Esophagus (tissue), 2 donors: ENCODE results near the gene IMPA2. TPM values are rescaled to one million over a fixed set of nuclear protein-coding genes. Genes with fewer than 3 reads are reported as not detected.

Source experiments
- H3K27ac ChIP-seq, 2 donors: one replicate each; pipeline ENCODE4 v1.5.1; 2013; ENCODE audit warnings: low read depth in 2 of 2, mild to moderate bottlenecking in 2 of 2, inconsistent platforms in 1 of 2, low read length in 1 of 2, moderate library complexity in 1 of 2
- H3K27me3 ChIP-seq, 2 donors: one replicate each; pipeline ENCODE4 v1.6.1; 2013; ENCODE audit warnings: low read length in 2 of 2, control low read depth in 1 of 2, mild to moderate bottlenecking in 1 of 2; ENCODE audit not compliant: insufficient read depth in 2 of 2, control insufficient read depth in 1 of 2
- H3K36me3 ChIP-seq, 2 donors: one replicate each; pipeline ENCODE4 v1.6.1; 2013; ENCODE audit warnings: low read length in 1 of 2; ENCODE audit not compliant: control insufficient read depth in 2 of 2, insufficient read depth in 2 of 2
- H3K4me1 ChIP-seq, 2 donors: one replicate each; pipeline ENCODE4 v1.6.1; 2013; ENCODE audit warnings: low read length in 1 of 2; ENCODE audit not compliant: control insufficient read depth in 2 of 2, insufficient read depth in 2 of 2
- H3K4me3 ChIP-seq, 2 donors: one replicate each; pipeline ENCODE4 v1.5.1; 2013; ENCODE audit warnings: low read length in 2 of 2, mild to moderate bottlenecking in 2 of 2, low read depth in 1 of 2, moderate library complexity in 1 of 2
- H3K9me3 ChIP-seq, 2 donors: one replicate each; pipeline ENCODE4 v1.6.1; 2013; ENCODE audit warnings: mild to moderate bottlenecking in 2 of 2, low read depth in 1 of 2, low read length in 1 of 2, moderate library complexity in 1 of 2; ENCODE audit not compliant: control insufficient read depth in 2 of 2, insufficient read depth in 1 of 2
- WGBS, 2 donors: extraction: QIAGEN DNeasy Blood & Tissue Kit; methylation state at CpG; one replicate each; pipeline ENCODE4 v1.1.7; 2013; 5-methylcytosine and 5-hydroxymethylcytosine counted together
- polyA plus RNA-seq, 2 donors: library from polyadenylated mRNA; stranded (reverse); fragments of 200-250 nt; gene quantifications; one replicate each; pipeline ENCODE4 v1.2.3, GENCODE V29; 2013
- donor health status: healthy with polysubstance abuse.
- donor health status: Bipolar disorder and iron deficiency.

IMPA2 gene
- polyA plus RNA-seq, 2 donors: 79.1 to 142 TPM

DNA sequence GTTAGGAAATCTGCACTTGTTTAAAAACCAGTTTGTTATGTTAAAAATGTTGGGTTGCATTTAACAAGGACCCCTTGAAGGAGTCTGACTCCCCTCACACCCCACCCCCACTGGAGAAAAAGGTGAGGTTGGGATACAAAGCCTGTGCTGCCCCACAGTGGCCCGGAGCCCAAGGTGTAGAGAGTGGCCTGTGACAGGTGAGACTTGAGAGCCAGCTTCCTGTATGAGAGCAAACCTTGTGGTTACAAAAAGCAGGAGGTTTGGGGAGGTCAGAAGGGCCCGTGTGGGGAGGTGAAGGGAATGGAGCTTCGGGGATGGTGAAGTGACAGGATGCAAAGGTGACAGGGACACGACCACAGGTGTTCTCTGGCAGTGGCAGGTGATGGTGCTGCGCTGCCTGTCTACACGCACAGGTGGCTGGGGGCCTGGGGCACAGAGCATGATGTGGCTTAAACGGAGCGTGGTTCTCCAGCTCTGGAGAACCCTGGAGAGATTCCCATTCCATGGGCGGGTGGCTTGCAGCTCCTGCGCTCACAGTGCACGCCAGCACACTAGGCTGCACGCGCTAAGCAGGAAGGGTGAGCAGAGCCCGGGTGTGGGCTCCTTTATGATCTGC, 29.0 kb downstream of the IMPA2 start:
- WGBS, 2 donors: 48 to 49% methylated on average over 14 of the region's 14 CpGs
- Histone ChIP-seq H3K36me3 (peaks cover 4 to 24% of the 10 kb centered on the region in 2 donors), H3K4me3 (no peak overlapping the region), H3K9me3 (no peaks in the 10 kb centered on the region), H3K27me3 (no peaks in the 10 kb centered on the region), H3K27ac (peak overlapping the region; percentile 79 to 98), H3K4me1 (peaks cover 6 to 28% of the 10 kb centered on the region in 2 donors)

DNA sequence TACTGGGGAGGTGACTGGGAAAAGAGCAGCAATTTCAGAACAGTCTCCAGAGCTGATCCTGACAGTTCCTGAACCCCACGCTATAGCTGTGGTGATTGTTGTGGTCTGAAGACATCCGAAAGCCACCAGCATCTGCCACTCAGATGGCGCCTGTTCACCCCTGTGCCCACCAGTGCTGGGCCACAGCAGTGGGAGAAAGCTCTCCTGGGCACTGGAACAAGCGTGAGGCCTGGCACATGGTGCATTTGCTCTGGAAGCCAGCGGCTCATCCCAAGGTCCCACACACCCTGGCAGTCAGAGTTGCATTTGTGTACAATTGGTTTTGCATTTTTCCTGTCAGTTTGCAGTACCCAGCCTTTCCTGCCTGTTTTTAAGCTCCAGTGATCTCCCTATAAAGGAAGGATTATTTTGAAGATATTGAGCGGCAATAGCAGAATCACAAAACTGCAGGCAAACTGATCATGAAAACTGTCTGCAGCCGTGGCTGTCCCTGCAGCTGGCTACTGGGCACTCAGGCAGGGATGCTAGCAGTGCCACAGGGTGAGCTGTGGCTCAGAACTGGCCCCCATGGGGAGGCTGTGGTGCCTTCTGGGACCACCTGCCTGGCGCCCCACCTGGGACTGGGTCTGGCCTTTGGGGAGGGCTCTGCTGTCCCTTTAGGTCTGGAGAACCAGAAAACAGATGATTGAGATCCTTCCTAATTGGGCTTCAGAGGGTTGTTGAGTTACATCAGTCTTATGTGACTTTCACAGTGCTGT, 30.1 kb downstream of the IMPA2 start:
- WGBS, 2 donors: 63 to 72% methylated on average over 8 of the region's 8 CpGs
- Histone ChIP-seq H3K27me3 (no peaks in the 10 kb centered on the region), H3K4me1 (peaks cover 6 to 26% of the 10 kb centered on the region in 2 donors), H3K36me3 (peaks cover 4 to 21% of the 10 kb centered on the region in 2 donors), H3K9me3 (no peaks in the 10 kb centered on the region), H3K4me3 (no peak overlapping the region), H3K27ac (peak overlapping the region; percentile 79 to 98)

DNA sequence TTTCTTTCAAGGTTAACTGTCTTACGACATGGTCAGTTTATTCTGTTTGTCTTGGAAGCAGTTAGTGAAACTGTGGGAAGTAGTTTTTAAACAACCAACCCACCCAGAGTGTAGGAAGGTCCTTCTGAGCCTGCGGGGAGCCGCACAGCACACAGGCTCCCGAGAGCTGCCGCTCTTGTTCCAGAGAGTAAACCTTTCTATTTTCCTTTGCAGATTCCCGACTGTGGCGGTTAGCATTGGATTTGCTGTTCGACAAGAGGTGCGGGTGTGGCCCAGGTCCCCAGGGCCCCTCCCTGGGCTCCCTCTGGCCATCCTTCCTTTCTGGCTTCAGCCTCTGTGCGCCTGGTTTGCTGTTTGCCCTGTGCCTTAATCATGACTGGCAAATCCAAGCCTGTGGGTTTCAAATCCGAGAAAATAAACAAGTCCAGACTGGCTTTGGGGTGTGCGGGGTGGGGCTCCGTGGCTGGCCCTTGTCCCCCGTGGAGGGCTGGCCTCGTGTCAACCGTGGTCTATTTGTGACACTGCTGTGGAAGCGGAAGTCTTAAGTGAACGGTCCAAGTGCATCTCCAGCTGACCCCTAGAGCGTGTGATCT, 30.7 kb downstream of the IMPA2 start:
- peaks cover 6 to 26% of the 10 kb centered on the region in 2 donors for H3K4me1 ChIP-seq
- peaks cover 4 to 18% of the 10 kb centered on the region in 2 donors for H3K36me3 ChIP-seq
- 45 to 49% methylated on average over 19 of the region's 19 CpGs for whole genome bisulfite sequencing, 2 donors
- H3K4me3 ChIP-seq: no peak overlapping the region
- H3K27me3 ChIP-seq: no peaks in the 10 kb centered on the region
- H3K27ac ChIP-seq: peak overlapping the region; percentile 79 to 98
- no peaks in the 10 kb centered on the region for H3K9me3 ChIP-seq

DNA sequence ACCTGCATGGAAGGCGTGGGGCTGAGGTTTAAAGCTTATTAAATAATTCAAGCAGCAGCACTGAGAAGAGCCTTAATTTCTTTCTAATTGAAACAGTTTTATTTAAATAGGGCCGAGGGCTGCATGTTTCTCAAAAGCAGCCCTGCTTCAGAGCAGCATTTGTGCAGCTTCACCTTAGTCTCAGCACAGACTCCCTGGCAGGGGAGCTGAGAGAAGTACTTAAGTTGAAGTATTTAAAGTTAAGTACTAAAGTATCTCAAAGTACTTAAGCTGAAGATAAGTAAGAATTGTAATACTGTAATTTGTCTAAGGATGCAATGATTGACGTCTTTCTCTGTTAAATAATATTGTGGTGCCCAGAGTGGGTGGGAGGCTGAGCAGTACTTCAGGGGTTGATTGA, 31.4 kb downstream of the IMPA2 start:
- no peaks in the 10 kb centered on the region for H3K27me3 ChIP-seq
- peaks cover 6 to 26% of the 10 kb centered on the region in 2 donors for H3K4me1 ChIP-seq
- WGBS, 2 donors: 41 to 45% methylated on average over 3 of the region's 3 CpGs
- no peaks in the 10 kb centered on the region for H3K9me3 ChIP-seq
- no peak overlapping the region for H3K4me3 ChIP-seq
- peaks cover 4 to 18% of the 10 kb centered on the region in 2 donors for H3K36me3 ChIP-seq
- H3K27ac ChIP-seq: peak overlapping the region; percentile 79 to 98

DNA sequence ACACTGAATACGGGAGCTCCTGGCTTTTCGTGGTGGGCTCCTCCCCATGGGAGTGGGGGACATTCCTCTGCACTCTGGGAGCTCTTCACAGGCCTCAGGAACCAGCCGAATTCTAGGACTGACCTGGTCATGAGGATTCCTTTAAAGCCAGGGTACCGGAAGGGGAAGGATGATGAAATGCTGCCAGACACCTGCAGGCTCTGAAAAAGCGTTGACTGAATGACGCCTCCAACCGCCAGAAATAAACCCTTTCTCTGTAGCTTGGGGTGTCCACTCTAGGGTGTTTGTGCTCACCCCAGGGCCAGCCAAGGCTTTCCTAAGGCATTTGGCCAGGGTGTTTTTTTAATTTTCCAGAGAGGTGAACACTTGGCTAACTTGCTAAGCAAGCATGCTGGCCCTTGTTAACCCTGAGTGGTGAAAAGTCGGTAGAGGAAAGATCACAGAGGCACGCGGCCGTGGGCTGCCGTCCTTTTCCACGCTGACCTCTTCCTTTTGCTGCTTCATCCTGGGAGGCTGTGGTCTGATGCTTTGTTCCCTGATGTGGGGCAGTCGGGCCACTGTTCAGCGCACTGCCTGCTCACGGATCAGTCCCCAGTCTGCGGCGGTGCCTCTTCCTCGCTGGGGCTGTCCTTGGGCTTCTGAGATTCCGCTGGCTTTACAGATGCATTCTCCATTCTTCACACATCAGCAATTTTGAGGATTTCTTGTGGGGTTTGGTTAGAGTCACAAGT, 32.0 kb downstream of the IMPA2 start:
- Histone ChIP-seq H3K4me1 (peaks cover 6 to 26% of the 10 kb centered on the region in 2 donors), H3K4me3 (no peak overlapping the region), H3K9me3 (no peaks in the 10 kb centered on the region), H3K27me3 (no peaks in the 10 kb centered on the region), H3K36me3 (peaks cover 4 to 18% of the 10 kb centered on the region in 2 donors), H3K27ac (peak overlapping the region; percentile 79 to 86)
- WGBS, 2 donors: 65 to 73% methylated on average over 20 of the region's 20 CpGs

DNA sequence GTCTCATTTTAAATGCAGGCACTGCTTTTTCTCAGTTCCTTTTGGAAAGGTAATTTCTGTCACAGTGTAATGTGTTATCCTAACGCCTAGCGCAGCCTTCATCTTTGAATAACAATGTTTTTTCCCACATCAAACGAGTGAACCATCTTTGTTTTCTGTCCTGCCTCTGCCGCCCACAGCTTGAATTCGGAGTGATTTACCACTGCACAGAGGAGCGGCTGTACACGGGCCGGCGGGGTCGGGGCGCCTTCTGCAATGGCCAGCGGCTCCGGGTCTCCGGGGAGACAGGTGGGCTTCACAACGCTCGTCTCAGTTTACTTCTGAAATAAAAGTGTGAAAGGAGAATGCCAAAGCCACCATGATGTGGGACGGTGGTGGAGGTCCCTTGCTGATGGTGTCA, 32.8 kb downstream of the IMPA2 start:
- Histone ChIP-seq H3K4me1 (peaks cover 5 to 26% of the 10 kb centered on the region in 2 donors), H3K36me3 (peaks cover 4 to 15% of the 10 kb centered on the region in 2 donors), H3K9me3 (no peaks in the 10 kb centered on the region), H3K27ac (peak overlapping the region in 1 of 2 donors; percentile 83), H3K27me3 (no peaks in the 10 kb centered on the region), H3K4me3 (no peak overlapping the region)
- 78 to 80% methylated on average over 17 of the region's 17 CpGs for WGBS, 2 donors

DNA sequence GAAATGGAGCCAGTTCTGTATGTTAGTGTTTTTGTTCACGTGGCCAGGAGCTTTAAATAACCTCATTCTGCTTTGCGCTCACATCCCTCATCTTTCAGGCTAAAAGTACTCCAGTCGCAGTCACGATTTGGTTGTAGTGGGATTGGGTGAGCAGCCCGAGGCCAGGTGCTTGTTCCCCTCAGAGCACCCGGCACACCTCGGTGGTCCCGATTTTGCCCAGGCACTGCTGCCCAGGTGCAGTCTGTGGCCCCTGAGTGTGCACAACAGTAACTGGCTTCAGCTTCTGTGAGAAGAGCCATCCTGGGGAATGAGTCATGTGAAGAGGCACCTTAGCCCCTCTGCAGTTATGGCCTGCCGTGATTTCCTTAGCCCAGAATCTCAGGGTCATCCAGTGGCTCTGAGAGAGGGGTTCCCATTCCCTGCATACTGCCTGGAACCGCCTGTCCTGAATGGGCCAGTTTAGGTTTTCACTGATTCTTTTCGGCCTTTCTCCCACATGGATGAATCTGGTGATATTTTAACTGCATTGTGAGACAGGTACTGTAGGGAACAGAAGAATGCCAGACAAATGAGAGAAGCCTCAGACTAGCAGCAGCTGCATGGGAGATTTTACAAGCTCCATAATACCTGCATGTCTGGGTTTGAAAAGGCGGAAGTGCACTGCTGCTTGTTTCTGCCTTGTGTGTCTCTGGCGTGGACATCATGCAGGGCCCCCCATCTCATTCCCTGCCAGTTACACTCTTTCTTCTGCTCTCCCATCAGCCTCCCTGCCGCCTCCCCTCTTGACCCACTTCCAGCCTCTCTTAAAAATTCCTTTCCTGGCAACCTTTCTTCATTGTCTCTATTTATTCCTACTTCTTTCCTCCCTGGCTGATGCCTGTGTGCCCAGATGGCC, 33.5 kb downstream of the IMPA2 start:
- Histone ChIP-seq H3K4me3 (no peak overlapping the region), H3K36me3 (peaks cover 4 to 15% of the 10 kb centered on the region in 2 donors), H3K27ac (peak overlapping the region; percentile 83 to 90), H3K9me3 (no peaks in the 10 kb centered on the region), H3K27me3 (no peaks in the 10 kb centered on the region), H3K4me1 (peaks cover 4 to 24% of the 10 kb centered on the region in 2 donors)
- WGBS, 2 donors: 63 to 65% methylated on average over 14 of the region's 14 CpGs

DNA sequence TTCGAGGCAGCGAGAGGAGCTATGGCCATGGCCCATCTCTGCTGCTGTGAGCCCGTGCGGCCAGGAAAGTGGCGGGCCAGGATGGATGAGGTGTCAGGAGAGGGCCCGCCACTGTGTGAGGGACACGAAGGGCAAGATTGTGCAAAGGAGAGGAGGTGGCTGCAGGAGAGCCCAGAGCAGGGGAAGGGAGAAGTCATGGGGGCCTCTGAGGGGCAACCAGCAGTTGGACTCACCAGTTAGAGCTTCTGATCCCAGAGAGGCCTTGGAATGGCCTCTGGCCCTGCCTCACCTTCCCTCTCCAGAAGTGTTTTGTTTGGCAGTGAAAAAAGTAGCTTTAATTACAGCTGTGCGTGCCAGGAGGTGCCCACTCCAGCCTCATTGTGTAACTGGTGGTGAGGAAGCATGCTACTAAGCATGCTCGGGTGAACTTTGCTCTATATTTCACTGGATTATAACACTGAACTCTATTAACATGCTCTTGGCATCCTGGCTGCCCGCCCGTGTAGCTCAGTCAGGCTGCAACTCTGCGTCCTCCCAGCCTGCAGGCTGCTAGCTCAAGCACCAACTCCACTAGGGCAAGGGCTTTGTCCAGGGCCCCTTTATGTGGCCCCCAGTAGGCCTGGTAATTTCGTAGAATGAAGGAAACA, 34.2 kb downstream of the IMPA2 start:
- no peaks in the 10 kb centered on the region for H3K9me3 ChIP-seq
- no peaks in the 10 kb centered on the region for H3K27me3 ChIP-seq
- peak overlapping the region; percentile 83 to 90 for H3K27ac ChIP-seq
- no peak overlapping the region for H3K4me3 ChIP-seq
- H3K4me1 ChIP-seq: peaks cover 4 to 19% of the 10 kb centered on the region in 2 donors
- peaks cover 4 to 15% of the 10 kb centered on the region in 2 donors for H3K36me3 ChIP-seq
- WGBS, 2 donors: 25 to 27% methylated on average over 13 of the region's 13 CpGs
